GM21786 (cell line): Measurements from ENCODE around the gene DNMBP.
"Not testable (repeated sequence)": the region's sequence is repeated elsewhere in the genome, so short reads cannot be mapped to it uniquely, and the experiment has no call there.

ENCODE experiments used
- ATAC-seq: cut with Tn5 transposase; IDR thresholded peaks from one replicate; pipeline ENCODE4 v1.9.1; 2021; ENCODE audit not compliant: unreplicated experiment

DNMBP gene

DNA sequence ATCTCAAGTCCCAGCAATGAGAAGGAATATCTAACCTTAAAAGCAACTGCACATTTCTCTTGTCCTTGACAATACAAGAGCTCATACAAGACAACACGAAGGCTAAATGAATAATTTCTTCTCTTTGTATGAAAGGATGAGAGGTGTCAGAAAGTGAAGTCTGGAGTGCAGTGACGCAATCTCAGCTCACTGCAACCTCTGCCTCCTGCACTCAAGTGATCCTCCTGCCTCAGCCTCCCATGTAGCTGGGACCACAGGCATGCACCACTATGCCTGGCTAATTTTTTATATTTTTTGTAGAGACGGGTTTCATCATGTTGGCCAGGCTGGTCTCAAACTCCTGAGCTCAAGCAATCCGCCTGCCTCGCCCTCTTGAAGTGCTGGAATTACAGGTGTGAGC lies 24.1 kb downstream of the DNMBP start:
- ATAC-seq, result not testable (repeated sequence)

- ATAC-seq, result peak; percentile 61
These were observed 25.3 kb downstream of the DNMBP start for GRCh38 chr10:99984211-99985034.

- ATAC-seq, result no peak
These were observed 26.3 kb downstream of the DNMBP start for GRCh38 chr10:99983280-99983988.

DNA sequence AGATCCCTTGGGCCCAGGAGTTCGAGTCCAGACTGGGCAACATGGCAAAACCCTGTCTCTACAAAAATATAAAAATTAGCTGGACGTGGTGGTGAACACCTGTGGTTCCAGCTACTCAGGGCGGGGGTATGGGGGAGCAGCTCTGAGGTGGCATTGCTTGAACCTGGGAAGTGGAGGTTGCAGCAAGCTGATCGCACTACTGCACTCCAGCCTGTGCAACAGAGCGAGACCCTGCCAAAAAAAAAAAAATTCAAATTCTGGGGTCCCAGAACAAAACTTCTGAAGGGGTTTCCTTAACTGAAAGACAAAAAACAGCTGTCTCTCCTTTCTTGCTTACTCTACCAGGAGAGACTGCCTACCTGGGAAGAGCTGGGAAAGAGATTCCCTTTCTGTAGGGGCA lies 27.0 kb downstream of the DNMBP start:
- no peak for ATAC-seq

GRCh38 chr10:99981581-99982199 lies 28.1 kb downstream of the DNMBP start:
- ATAC-seq, result no peak

GRCh38 chr10:99979066-99979685 lies 30.6 kb downstream of the DNMBP start:
- no peak for ATAC-seq

DNA sequence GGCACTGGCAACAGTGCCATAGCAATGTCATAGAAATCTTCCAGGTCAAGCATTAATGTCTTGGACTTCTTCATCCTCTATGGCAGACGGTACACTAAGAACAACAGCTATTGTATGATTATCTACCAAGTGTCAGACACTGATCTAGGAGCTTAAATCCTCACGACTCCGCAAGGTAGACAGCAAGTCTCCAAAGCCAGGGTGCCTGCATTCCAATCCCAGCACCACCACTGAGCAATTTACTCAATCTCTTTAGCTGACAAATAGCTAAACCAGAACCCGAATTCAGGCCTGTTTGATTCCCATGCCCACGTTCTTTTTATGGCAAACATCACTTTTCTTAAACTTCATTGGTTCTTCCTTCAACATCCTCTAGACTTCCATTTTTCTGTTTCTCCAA lies 31.8 kb downstream of the DNMBP start:
- no peak for ATAC-seq

GRCh38 chr10:99976886-99977665 lies 32.7 kb downstream of the DNMBP start:
- no peak for ATAC-seq

GRCh38 chr10:99975942-99976809 lies 33.6 kb downstream of the DNMBP start:
- no peak for ATAC-seq

DNA sequence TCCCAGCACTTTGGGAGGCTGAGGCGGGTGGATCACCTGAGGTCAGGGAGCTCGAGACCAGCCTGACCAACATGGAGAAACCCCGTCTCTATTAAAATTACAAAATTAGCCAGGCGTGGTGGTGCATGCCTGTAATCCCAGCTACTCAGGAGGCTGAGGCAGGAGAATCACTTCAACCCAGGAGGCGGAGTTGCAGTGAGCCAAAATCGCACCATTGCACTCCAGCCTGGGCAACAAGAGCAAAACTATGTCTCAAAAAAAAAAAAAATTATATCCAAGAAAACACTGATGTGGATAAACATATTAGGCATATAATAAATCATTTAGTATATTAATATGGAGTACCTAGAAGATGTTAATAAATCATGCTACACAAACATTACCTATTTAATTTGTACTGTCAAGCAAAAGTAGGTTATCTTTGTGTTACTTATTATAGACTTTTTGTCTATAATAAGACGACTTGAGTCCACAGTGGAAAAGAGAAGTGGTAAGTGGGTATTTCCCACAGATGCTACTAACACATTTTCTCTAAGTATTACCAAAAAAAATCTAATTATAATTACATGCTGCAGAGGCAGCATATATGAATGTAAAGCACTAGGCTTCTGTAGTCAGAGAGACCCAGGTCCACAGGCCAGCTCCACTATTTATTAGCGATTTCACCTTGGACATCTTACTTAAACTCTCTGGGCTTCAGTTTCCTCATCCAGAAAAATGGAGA lies 34.5 kb downstream of the DNMBP start:
- peak; percentile 45 for ATAC-seq

DNA sequence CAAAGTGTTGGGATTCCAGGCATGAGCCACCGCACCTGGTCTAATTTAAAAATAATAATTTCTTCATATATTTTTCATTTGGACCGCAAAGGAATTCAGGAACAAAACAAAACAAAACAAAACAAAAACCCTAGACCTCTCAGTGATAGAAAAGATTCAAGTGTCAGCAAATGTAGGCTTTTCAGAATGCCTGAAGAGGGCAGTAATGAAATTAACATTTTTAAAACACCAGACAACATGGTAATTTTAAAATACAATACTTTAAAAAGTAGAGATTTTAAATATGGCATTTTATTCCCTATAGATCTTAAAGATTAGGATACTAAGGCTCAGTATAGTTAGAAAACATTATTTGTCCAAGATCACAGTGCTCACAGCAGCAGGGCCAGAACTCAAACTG lies 36.6 kb downstream of the DNMBP start:
- ATAC-seq, result no peak

- no peak for ATAC-seq
These were observed 41.8 kb downstream of the DNMBP start for GRCh38 chr10:99967961-99968360.

GRCh38 chr10:99966306-99966705 lies 43.4 kb downstream of the DNMBP start:
- ATAC-seq, result no peak

DNA sequence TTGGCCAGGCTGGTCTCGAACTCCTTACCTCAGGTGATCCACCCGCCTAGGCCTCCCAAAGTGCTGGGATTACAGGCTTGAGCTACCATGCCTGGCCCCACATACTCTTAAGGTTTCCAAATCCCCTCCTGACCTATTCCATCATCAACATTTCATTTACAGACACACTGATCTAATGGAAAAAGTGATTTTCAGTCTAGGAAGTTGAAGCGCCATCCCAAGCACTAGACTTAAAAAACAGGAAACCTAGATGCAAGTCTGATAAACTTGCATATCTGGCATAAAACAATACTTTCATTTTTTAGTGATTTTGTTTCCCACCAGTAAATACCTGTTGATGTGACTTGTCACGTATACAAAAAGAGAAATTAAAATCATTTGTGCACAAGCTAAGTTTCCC lies 44.0 kb downstream of the DNMBP start:
- no peak for ATAC-seq

GRCh38 chr10:99964791-99965190 lies 45.0 kb downstream of the DNMBP start:
- ATAC-seq, result no peak

DNA sequence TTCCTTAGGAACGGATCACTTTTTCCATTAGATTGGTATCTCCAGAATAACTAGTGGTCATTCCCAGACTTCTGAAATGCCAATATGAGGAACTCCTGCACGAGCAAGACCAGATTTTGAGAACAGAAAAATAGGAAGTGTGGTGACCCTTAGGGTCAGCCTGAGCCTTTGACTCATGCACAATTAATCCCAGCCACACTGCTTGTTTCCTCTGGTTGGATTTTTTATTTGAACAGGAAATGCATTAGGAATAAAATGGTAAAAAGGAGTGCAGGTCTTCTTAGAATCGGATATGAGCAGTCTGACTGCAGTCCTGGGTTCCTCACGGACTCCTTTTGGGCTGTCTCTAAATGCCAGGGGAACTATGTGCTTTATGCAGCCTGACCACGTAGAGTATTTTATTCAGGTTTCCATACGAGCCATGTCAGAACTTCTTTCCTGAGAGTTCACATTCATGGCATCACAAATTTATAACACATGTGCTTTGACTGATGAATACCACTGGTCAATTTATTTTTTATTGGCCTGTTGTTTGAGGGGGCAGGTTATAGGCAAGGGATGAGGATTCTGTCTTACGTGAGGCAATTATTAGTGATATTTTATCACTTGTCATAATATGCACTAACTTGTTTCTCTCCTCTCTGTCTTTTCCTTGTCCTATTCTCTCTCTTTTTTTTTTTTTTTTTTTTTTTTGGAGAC lies 46.1 kb downstream of the DNMBP start:
- ATAC-seq, result not testable (repeated sequence)

GRCh38 chr10:99958806-99959205 lies 50.9 kb downstream of the DNMBP start:
- ATAC-seq, result no peak

DNA sequence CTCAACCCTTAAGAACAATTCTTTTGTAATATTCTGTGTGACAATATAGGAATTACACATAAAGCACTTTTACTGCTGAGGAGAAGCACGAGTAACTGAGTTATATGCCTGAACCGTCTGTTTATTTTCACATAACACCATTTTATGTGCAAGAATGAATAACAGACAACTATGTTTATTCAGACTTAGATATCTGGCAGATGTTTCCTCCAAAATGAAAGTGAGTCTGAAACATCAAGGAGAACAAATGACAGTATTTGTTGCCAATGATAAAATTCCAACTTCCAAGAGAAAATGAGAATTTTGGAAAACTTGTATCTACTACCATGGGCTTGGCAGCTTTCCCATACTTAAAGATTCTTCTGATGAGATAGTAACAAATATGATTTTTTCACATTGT lies 51.4 kb downstream of the DNMBP start:
- no peak for ATAC-seq

- ATAC-seq, result not testable (repeated sequence)
These were observed 56.2 kb downstream of the DNMBP start for GRCh38 chr10:99953510-99953909.
